GM18502 (cell line): ENCODE results near the gene ADAMTS6.

Experiments used
- ATAC-seq: cut with Tn5 transposase; IDR thresholded peaks from one replicate; pipeline ENCODE4 v1.9.1; 2021; ENCODE audit warnings: mild to moderate bottlenecking; ENCODE audit not compliant: unreplicated experiment, poor library complexity

The ADAMTS6 gene

GRCh38 chr5:65121880-65122436 lies 359.8 kb downstream of the ADAMTS6 start:
- no peak for ATAC-seq

GRCh38 chr5:65120371-65120967 lies 361.3 kb downstream of the ADAMTS6 start:
- no peak for ATAC-seq

GRCh38 chr5:65117525-65117924 lies 364.2 kb downstream of the ADAMTS6 start:
- no peak for ATAC-seq

GRCh38 chr5:65113771-65114170 lies 367.9 kb downstream of the ADAMTS6 start:
- no peak for ATAC-seq

- no peak for ATAC-seq
Observed at GRCh38 chr5:65111961-65112658, 369.6 kb downstream of the ADAMTS6 start.

- no peak for ATAC-seq
Observed at GRCh38 chr5:65108786-65109743, 372.7 kb downstream of the ADAMTS6 start.

GRCh38 chr5:65105301-65105700 lies 376.4 kb downstream of the ADAMTS6 start:
- no peak for ATAC-seq

- ATAC-seq: no peak
Observed at GRCh38 chr5:65104831-65105230, 376.9 kb downstream of the ADAMTS6 start.

GRCh38 chr5:65103756-65104440 lies 377.8 kb downstream of the ADAMTS6 start:
- ATAC-seq: no peak

GRCh38 chr5:65102976-65103711 lies 378.6 kb downstream of the ADAMTS6 start:
- ATAC-seq: peak; percentile 80

- no peak for ATAC-seq
Observed at GRCh38 chr5:65102371-65102975, 379.2 kb downstream of the ADAMTS6 start.

GRCh38 chr5:65101632-65102100 lies 380.1 kb downstream of the ADAMTS6 start:
- ATAC-seq: no peak

- ATAC-seq: no peak
Observed at GRCh38 chr5:65100911-65101631, 380.6 kb downstream of the ADAMTS6 start.
